Renal pelvis (tissue), 12 donors: Measurements from ENCODE around the gene PPIG. TPM values are rescaled to one million over a fixed set of nuclear protein-coding genes. Genes with fewer than 3 reads are reported as not detected.
"Not testable (repeated sequence)": the region's sequence is repeated elsewhere in the genome, so short reads cannot be mapped to it uniquely, and the experiment has no call there.

ENCODE experiments used
- DNase-seq: peaks from one replicate; pipeline ENCODE4 v3.0.0-alpha.2; 2013
- long read RNA-seq, 16 experiments: transcript quantifications; one replicate each; lab custom pipeline, GENCODE V29; 2026
- polyA plus RNA-seq, 3 donors: library from polyadenylated mRNA; unstranded; fragments of 120-200 nt; gene quantifications; one replicate each; pipeline ENCODE4 v1.2.1, GENCODE V29; 2013; ENCODE audit not compliant: insufficient read length in 3 of 3

The PPIG gene
- 10 to 100 TPM; 85.5 to 96.3 (median 93.3) TPM for polyA plus RNA-seq
- long read RNA-seq, donor 1, full-length matches to known transcripts = 9 of 21 reads
- long read RNA-seq, donor 1, partial matches to known transcripts = 12 of 21 reads
- long read RNA-seq, donor 1, other reads (novel, unspliced or antisense) = 0 of 21 reads
- long read RNA-seq, donor 2, full-length matches to known transcripts = 15 of 27 reads
- long read RNA-seq, donor 2, partial matches to known transcripts = 12 of 27 reads
- long read RNA-seq, donor 2, other reads (novel, unspliced or antisense) = 0 of 27 reads
- long read RNA-seq, donor 3, full-length matches to known transcripts = 9 of 17 reads
- long read RNA-seq, donor 3, partial matches to known transcripts = 8 of 17 reads
- long read RNA-seq, donor 3, other reads (novel, unspliced or antisense) = 0 of 17 reads
- long read RNA-seq, donor 4, full-length matches to known transcripts = 11 of 11 reads
- long read RNA-seq, donor 4, partial matches to known transcripts = 0 of 11 reads
- long read RNA-seq, donor 4, other reads (novel, unspliced or antisense) = 0 of 11 reads
- long read RNA-seq, donor 5, full-length matches to known transcripts = 4 of 10 reads
- long read RNA-seq, donor 5, partial matches to known transcripts = 6 of 10 reads
- long read RNA-seq, donor 5, other reads (novel, unspliced or antisense) = 0 of 10 reads
- long read RNA-seq, donor 6, full-length matches to known transcripts = 14 of 14 reads
- long read RNA-seq, donor 6, partial matches to known transcripts = 0 of 14 reads
- long read RNA-seq, donor 6, other reads (novel, unspliced or antisense) = 0 of 14 reads
- long read RNA-seq, donor 7, full-length matches to known transcripts = 7 of 30 reads
- long read RNA-seq, donor 7, partial matches to known transcripts = 23 of 30 reads
- long read RNA-seq, donor 7, other reads (novel, unspliced or antisense) = 0 of 30 reads
- long read RNA-seq, donor 8, full-length matches to known transcripts = 5 of 13 reads
- long read RNA-seq, donor 8, partial matches to known transcripts = 8 of 13 reads
- long read RNA-seq, donor 8, other reads (novel, unspliced or antisense) = 0 of 13 reads
- long read RNA-seq, donor 9, full-length matches to known transcripts = 14 of 35 reads
- long read RNA-seq, donor 9, partial matches to known transcripts = 21 of 35 reads
- long read RNA-seq, donor 9, other reads (novel, unspliced or antisense) = 0 of 35 reads
- long read RNA-seq, donor 10, full-length matches to known transcripts = 12 of 44 reads
- long read RNA-seq, donor 10, partial matches to known transcripts = 32 of 44 reads
- long read RNA-seq, donor 10, other reads (novel, unspliced or antisense) = 0 of 44 reads
- long read RNA-seq, donor 11, partial matches to known transcripts = 8 of 13 reads
- long read RNA-seq, donor 11, other reads (novel, unspliced or antisense) = 0 of 13 reads
- long read RNA-seq, donor 12, full-length matches to known transcripts = 13 of 33 reads
- long read RNA-seq, donor 12, partial matches to known transcripts = 13 of 33 reads
- long read RNA-seq, donor 12, other reads (novel, unspliced or antisense) = 7 of 33 reads
- long read RNA-seq, donor 13, partial matches to known transcripts = 13 of 15 reads
- long read RNA-seq, donor 13, other reads (novel, unspliced or antisense) = 0 of 15 reads
- long read RNA-seq, donor 14 = 0 reads
- long read RNA-seq, donor 15, full-length matches to known transcripts = 15 of 26 reads
- long read RNA-seq, donor 15, partial matches to known transcripts = 11 of 26 reads
- long read RNA-seq, donor 15, other reads (novel, unspliced or antisense) = 0 of 26 reads
- long read RNA-seq, donor 16, full-length matches to known transcripts = 10 of 32 reads
- long read RNA-seq, donor 16, partial matches to known transcripts = 22 of 32 reads
- long read RNA-seq, donor 16, other reads (novel, unspliced or antisense) = 0 of 32 reads

GRCh38 chr2:169584005-169584877 is at the start of gene PPIG:
Gene PPIG, plus strand, starts transcription at chr2:169584351. Its CDS starts 19,691 bp downstream, at chr2:169604042.
- DNase-seq = peak; percentile 95

GRCh38 chr2:169539460-169539859 is 44.7 kb upstream of the PPIG start:
- DNase-seq = not testable (repeated sequence)

- no peak for DNase-seq
Observed at GRCh38 chr2:169540146-169540545, 44.0 kb upstream of the PPIG start.

GRCh38 chr2:169542433-169542832 is 41.7 kb upstream of the PPIG start:
- no peak for DNase-seq

GRCh38 chr2:169546756-169547155 is 37.4 kb upstream of the PPIG start:
- no peak for DNase-seq

- no peak for DNase-seq
Observed at GRCh38 chr2:169561364-169561763, 22.8 kb upstream of the PPIG start.

- DNase-seq = not testable (repeated sequence)
Observed at GRCh38 chr2:169562084-169562483, 22.1 kb upstream of the PPIG start.

- DNase-seq = no peak
Observed at GRCh38 chr2:169562519-169562918, 21.6 kb upstream of the PPIG start.

- DNase-seq = no peak
Observed at GRCh38 chr2:169565686-169566085, 18.5 kb upstream of the PPIG start.

GRCh38 chr2:169569948-169570347 is 14.2 kb upstream of the PPIG start:
- no peak for DNase-seq

- DNase-seq = not testable (repeated sequence)
Observed at GRCh38 chr2:169570752-169571151, 13.4 kb upstream of the PPIG start.

GRCh38 chr2:169571571-169571970 is 12.6 kb upstream of the PPIG start:
- DNase-seq = no peak

- DNase-seq = no peak
Observed at GRCh38 chr2:169572189-169572588, 12.0 kb upstream of the PPIG start.

GRCh38 chr2:169572821-169573159 is 11.4 kb upstream of the PPIG start:
- DNase-seq = no peak

GRCh38 chr2:169573160-169573973 is 10.8 kb upstream of the PPIG start, which contains the start of gene FASTKD1:
Gene FASTKD1, minus strand, starts transcription at chr2:169573865. Its CDS starts 1,836 bp downstream, at chr2:169572029.
- peak; percentile 90 for DNase-seq

- no peak for DNase-seq
Observed at GRCh38 chr2:169573974-169574299, 10.2 kb upstream of the PPIG start.

- not testable (repeated sequence) for DNase-seq
Observed at GRCh38 chr2:169574539-169574938, 9.6 kb upstream of the PPIG start.

- not testable (repeated sequence) for DNase-seq
Observed at GRCh38 chr2:169575264-169575663, 8.9 kb upstream of the PPIG start.

- DNase-seq = no peak
Observed at GRCh38 chr2:169579044-169579443, 5.1 kb upstream of the PPIG start.
